ENCODE results near the gene CFAP61.

GRCh38 chr20:20293691-20294385 is 241.5 kb downstream of the CFAP61 start:
- TF ChIP-seq CTCF (IDR thresholded peaks at IDR 0.05) (no peak), POLR2A (IDR thresholded peaks at IDR 0.05) (no peak)

Data from adrenal gland (tissue), 5 donors.